HCT116 (cell line): ENCODE measurements around the gene FOXP1. TPM values are rescaled to one million over a fixed set of nuclear protein-coding genes. Genes with fewer than 3 reads are reported as not detected.

ENCODE experiments used
- ATAC-seq: fragments of 200-7000 bp; cut with Tn5 transposase; 2 replicates; pipeline ENCODE4 v1.9.1; 2020; ENCODE audit warnings: mild to moderate bottlenecking, moderate library complexity
- BruUV-seq: library from RNA; stranded (reverse); fragments of 400-500 nt; replicated peaks from 2 replicates; lab custom pipeline; 2021; lab: Mats Ljungman, UMichigan
- CTCF ChIA-PET: fragments of 300-600 bp; sonication (Branson Sonifier 250); formaldehyde crosslinking; loops from one replicate; lab custom pipeline; 2021; ENCODE audit warnings: antibody characterized with exemption; lab: Charles Lee
- POLR2A ChIA-PET: fragments of 300-600, 350-600 bp; sonication (Branson Sonifier 250); formaldehyde crosslinking; loops from one replicate; lab custom pipeline; 2021; ENCODE audit warnings: antibody characterized with exemption; lab: Charles Lee
- RAD21 ChIA-PET, 2 experiments: fragments of 300-600 bp; sonication (Branson Sonifier 250); formaldehyde crosslinking; loops; one replicate each; lab custom pipeline; 2023; ENCODE audit warnings: low total read pairs in 2 of 2; ENCODE audit not compliant: uncharacterized antibody in 2 of 2, unreplicated experiment in 2 of 2, low non-redundant PET in 1 of 2; lab: Charles Lee
- DNase-seq: peaks from one replicate; pipeline ENCODE4 v3.0.0-alpha.2; 2010; ENCODE audit warnings: low read depth, low spot score
- H2AFZ ChIP-seq: fragments of 200-600 bp; shearing (Covaris generic), sonication (generic); 2 replicates; pipeline ENCODE4 v1.6.1; 2017; ENCODE audit warnings: low read depth, mixed run types, mixed read lengths, antibody characterized with exemption, low read length; ENCODE audit not compliant: poor library complexity, severe bottlenecking
- H3K27ac ChIP-seq: 2 replicates; pipeline ENCODE4 v1.5.1; 2012; ENCODE audit warnings: low read depth, low read length
- H3K27me3 ChIP-seq: fragments of 200-600 bp; sonication (generic); 2 replicates; pipeline ENCODE4 v1.6.1; 2016; ENCODE audit warnings: mixed run types, low read length, mixed read lengths; ENCODE audit not compliant: insufficient read depth
- H3K36me3 ChIP-seq, 2 experiments: fragments of 200-500 bp in 1 of 2; fragments of 200-600 bp in 1 of 2; sonication (Bioruptor generic) in 1 of 2; sonication (generic) in 1 of 2; 2 replicates each; pipeline versions ENCODE4 v1.5.1 to v1.6.1; 2014 to 2016; ENCODE audit warnings: low read length in 2 of 2, inconsistent platforms in 1 of 2, mixed read lengths in 1 of 2, mixed run types in 1 of 2; ENCODE audit not compliant: insufficient read depth in 2 of 2, control insufficient read depth in 1 of 2
- H3K4me1 ChIP-seq, 2 experiments: fragments of 200-600 bp in 1 of 2; sonication (generic) in 1 of 2; 2 replicates each; pipeline versions ENCODE4 v1.5.1 to v1.6.1; 2012 to 2017; ENCODE audit warnings: low read length in 2 of 2, inconsistent platforms in 1 of 2, mild to moderate bottlenecking in 1 of 2, mixed read lengths in 1 of 2, mixed run types in 1 of 2, moderate library complexity in 1 of 2; ENCODE audit not compliant: insufficient read depth in 2 of 2, control insufficient read depth in 1 of 2
- H3K4me2 ChIP-seq: fragments of 200-600 bp; sonication (generic); 2 replicates; pipeline ENCODE4 v1.6.1; 2017; ENCODE audit warnings: mixed run types, low read length, mixed read lengths
- H3K4me3 ChIP-seq, 2 experiments: fragments of 200-600 bp in 1 of 2; sonication (generic) in 1 of 2; replicated peaks in 1 of 2; 2 replicates each; pipeline ENCODE4 v1.5.1; 2011 to 2016; ENCODE audit warnings: low read length in 2 of 2, control low read depth in 1 of 2, low read depth in 1 of 2, mild to moderate bottlenecking in 1 of 2, mixed read lengths in 1 of 2, mixed run types in 1 of 2
- H3K79me2 ChIP-seq: fragments of 200-600 bp; sonication (generic); 2 replicates; pipeline ENCODE4 v1.6.1; 2017; ENCODE audit warnings: mild to moderate bottlenecking, mixed run types, low read length, moderate library complexity, mixed read lengths; ENCODE audit not compliant: insufficient read depth
- H3K9ac ChIP-seq: fragments of 200-600 bp; sonication (generic); 2 replicates; pipeline ENCODE4 v1.6.1; 2016; ENCODE audit warnings: low read length, mixed read lengths
- H3K9me2 ChIP-seq: fragments of 200-600 bp; sonication (generic), shearing (Covaris generic); 2 replicates; pipeline ENCODE4 v1.6.1; 2017; ENCODE audit warnings: mixed run types, mild to moderate bottlenecking, moderate library complexity; ENCODE audit not compliant: insufficient read depth
- H3K9me3 ChIP-seq, 2 experiments: fragments of 200-500 bp in 1 of 2; fragments of 200-600 bp in 1 of 2; sonication (Bioruptor generic) in 1 of 2; sonication (generic) in 1 of 2; 2 replicates each; pipeline ENCODE4 v1.6.1; 2014 to 2017; ENCODE audit warnings: low read length in 2 of 2, mixed read lengths in 2 of 2, inconsistent platforms in 1 of 2, low read depth in 1 of 2, mild to moderate bottlenecking in 1 of 2, mixed run types in 1 of 2, moderate library complexity in 1 of 2; ENCODE audit not compliant: control insufficient read depth in 1 of 2, insufficient read depth in 1 of 2
- H4K20me1 ChIP-seq: fragments of 200-600 bp; sonication (generic), shearing (Covaris generic); 2 replicates; pipeline ENCODE4 v1.6.1; 2017; ENCODE audit warnings: mixed run types, mild to moderate bottlenecking, moderate library complexity; ENCODE audit not compliant: insufficient read depth
- CBX3 ChIP-seq: IDR thresholded peaks from 2 replicates; pipeline ENCODE4 v1.6.1; 2012; ENCODE audit warnings: low read depth
- CTCF ChIP-seq, 3 experiments: fragments of 200-600 bp in 1 of 3; sonication (generic) in 1 of 3; IDR thresholded peaks in 2 of 3; conservative IDR thresholded peaks in 1 of 3; 2 replicates each; pipeline ENCODE4 v1.5.1; 2012 to 2017; ENCODE audit warnings: low read depth in 2 of 3, low read length in 2 of 3, antibody characterized with exemption in 1 of 3, borderline replicate concordance in 1 of 3, control low read depth in 1 of 3, mild to moderate bottlenecking in 1 of 3, mixed read lengths in 1 of 3, mixed run types in 1 of 3, moderate library complexity in 1 of 3; ENCODE audit not compliant: insufficient read depth in 1 of 3
- EGR1 ChIP-seq: IDR thresholded peaks from 2 replicates; pipeline ENCODE4 v1.6.1; 2012; ENCODE audit warnings: low read depth
- ELF1 ChIP-seq: IDR thresholded peaks from 2 replicates; pipeline ENCODE4 v1.6.1; 2012; ENCODE audit warnings: low read depth, borderline replicate concordance
- FOSL1 ChIP-seq: IDR thresholded peaks from 2 replicates; pipeline ENCODE4 v1.6.1; 2012; ENCODE audit warnings: low read depth
- POLR2A ChIP-seq: IDR thresholded peaks from 2 replicates; pipeline ENCODE4 v1.7.0; 2011; ENCODE audit warnings: borderline replicate concordance; ENCODE audit not compliant: insufficient read depth, insufficient read length; ENCODE audit errors: extremely low read depth
- SP1 ChIP-seq: IDR thresholded peaks from 2 replicates; pipeline ENCODE4 v1.6.1; 2012; ENCODE audit warnings: low read depth
- SRF ChIP-seq: IDR thresholded peaks from 2 replicates; pipeline ENCODE4 v1.6.1; 2012; ENCODE audit warnings: low read depth
- ZNF274 ChIP-seq: fragments of 200-500 bp; sonication (Bioruptor generic); IDR thresholded peaks from 2 replicates; pipeline ENCODE4 v1.6.1; 2014; ENCODE audit warnings: mild to moderate bottlenecking, low read depth, low read length, inconsistent platforms
- intact Hi-C: fragments of 100-400 bp; cut with micrococcal nuclease; formaldehyde crosslinking; loops from 2 replicates; pipeline ENCODE4 v1.10.0; 2022
- total RNA-seq: library from RNA; stranded (reverse); gene quantifications from one replicate; pipeline ENCODE4 v1.2.1, GENCODE V29; 2021; ENCODE audit not compliant: unreplicated experiment
- TF ChIP-seq, protein P1 (sequence below): IDR thresholded peaks from 2 replicates; pipeline ENCODE4 v1.6.1; 2012
- TF ChIP-seq, protein P2 (sequence below): IDR thresholded peaks from 2 replicates; pipeline ENCODE4 v1.6.1; 2012; ENCODE audit warnings: low read depth

FOXP1 gene
- total RNA-seq, 1 experiment from 2014 or later = 11.4 TPM

GRCh38 chr3:71565976-71566375, 17.6 kb downstream of the FOXP1 start:
- Histone ChIP-seq H3K27me3 (no peaks in the 10 kb centered on the region), H3K36me3 (no peaks in the 10 kb centered on the region), H3K4me1 (no peaks in the 10 kb centered on the region), H4K20me1 (no peaks in the 10 kb centered on the region), H3K9me2 (no peaks in the 10 kb centered on the region), H3K9me3 (no peaks in the 10 kb centered on the region), H3K79me2 (no peaks in the 10 kb centered on the region), H3K27ac (no peak overlapping the region), H3K4me3 (no peak overlapping the region), H3K4me2 (no peak overlapping the region), H2AFZ (no peak overlapping the region), H3K9ac (no peak overlapping the region)
- ATAC-seq (no peak), DNase-seq (no peak)
- ChIA-PET RAD21 (no interaction called here), CTCF (no interaction called here), POLR2A (no interaction called here)
- TF ChIP-seq, protein P1, sequence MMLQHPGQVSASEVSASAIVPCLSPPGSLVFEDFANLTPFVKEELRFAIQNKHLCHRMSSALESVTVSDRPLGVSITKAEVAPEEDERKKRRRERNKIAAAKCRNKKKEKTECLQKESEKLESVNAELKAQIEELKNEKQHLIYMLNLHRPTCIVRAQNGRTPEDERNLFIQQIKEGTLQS = no peak
- TF ChIP-seq ZNF274 (no peak), FOSL1 (no peak), CTCF (IDR thresholded peaks at IDR 0.05 in 2 of 3, conservative IDR thresholded peaks at IDR 0.05 in 1 of 3; ENCODE audit: borderline replicate concordance in 1 of 3, insufficient read depth in 1 of 3, low read depth in 2 of 3, low read length in 2 of 3) (no peak), ELF1 (no peak), SRF (no peak)
- intact Hi-C loops = no loop called here
- BruUV-seq = no TSS peak

GRCh38 chr3:71565316-71565715, 18.2 kb downstream of the FOXP1 start:
- no peaks in the 10 kb centered on the region for H3K9me3 ChIP-seq
- no peaks in the 10 kb centered on the region for H4K20me1 ChIP-seq
- H3K27me3 ChIP-seq = no peaks in the 10 kb centered on the region
- ChIA-PET POLR2A (no interaction called here), CTCF (no interaction called here), RAD21 (no interaction called here)
- H2AFZ ChIP-seq = no peak overlapping the region
- H3K9ac ChIP-seq = no peak overlapping the region
- no peak for TF ChIP-seq SRF
- TF ChIP-seq POLR2A = no peak
- TF ChIP-seq, protein P2, sequence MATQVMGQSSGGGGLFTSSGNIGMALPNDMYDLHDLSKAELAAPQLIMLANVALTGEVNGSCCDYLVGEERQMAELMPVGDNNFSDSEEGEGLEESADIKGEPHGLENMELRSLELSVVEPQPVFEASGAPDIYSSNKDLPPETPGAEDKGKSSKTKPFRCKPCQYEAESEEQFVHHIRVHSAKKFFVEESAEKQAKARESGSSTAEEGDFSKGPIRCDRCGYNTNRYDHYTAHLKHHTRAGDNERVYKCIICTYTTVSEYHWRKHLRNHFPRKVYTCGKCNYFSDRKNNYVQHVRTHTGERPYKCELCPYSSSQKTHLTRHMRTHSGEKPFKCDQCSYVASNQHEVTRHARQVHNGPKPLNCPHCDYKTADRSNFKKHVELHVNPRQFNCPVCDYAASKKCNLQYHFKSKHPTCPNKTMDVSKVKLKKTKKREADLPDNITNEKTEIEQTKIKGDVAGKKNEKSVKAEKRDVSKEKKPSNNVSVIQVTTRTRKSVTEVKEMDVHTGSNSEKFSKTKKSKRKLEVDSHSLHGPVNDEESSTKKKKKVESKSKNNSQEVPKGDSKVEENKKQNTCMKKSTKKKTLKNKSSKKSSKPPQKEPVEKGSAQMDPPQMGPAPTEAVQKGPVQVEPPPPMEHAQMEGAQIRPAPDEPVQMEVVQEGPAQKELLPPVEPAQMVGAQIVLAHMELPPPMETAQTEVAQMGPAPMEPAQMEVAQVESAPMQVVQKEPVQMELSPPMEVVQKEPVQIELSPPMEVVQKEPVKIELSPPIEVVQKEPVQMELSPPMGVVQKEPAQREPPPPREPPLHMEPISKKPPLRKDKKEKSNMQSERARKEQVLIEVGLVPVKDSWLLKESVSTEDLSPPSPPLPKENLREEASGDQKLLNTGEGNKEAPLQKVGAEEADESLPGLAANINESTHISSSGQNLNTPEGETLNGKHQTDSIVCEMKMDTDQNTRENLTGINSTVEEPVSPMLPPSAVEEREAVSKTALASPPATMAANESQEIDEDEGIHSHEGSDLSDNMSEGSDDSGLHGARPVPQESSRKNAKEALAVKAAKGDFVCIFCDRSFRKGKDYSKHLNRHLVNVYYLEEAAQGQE = no peak
- TF ChIP-seq EGR1 = no peak
- no peak for TF ChIP-seq CBX3
- TF ChIP-seq ELF1 = no peak
- no peak for TF ChIP-seq SP1
- no peaks in the 10 kb centered on the region for H3K36me3 ChIP-seq
- no peak overlapping the region for H3K4me3 ChIP-seq
- no peak overlapping the region for H3K27ac ChIP-seq
- DNase-seq (no peak), ATAC-seq (no peak)
- H3K4me2 ChIP-seq = no peak overlapping the region
- no peaks in the 10 kb centered on the region for H3K79me2 ChIP-seq
- H3K9me2 ChIP-seq = no peaks in the 10 kb centered on the region
- BruUV-seq = no TSS peak
- H3K4me1 ChIP-seq = no peaks in the 10 kb centered on the region
- intact Hi-C loops = no loop called here
